Stimulated activated naive CD8-positive, alpha-beta T cell treated with anti-CD3 and anti-CD28 coated beads, Interleukin-15, Interleukin-2, amounts not matched to agents 100 U/mL and 50 U/mL, for 24 hours (primary cell): ENCODE results near the gene PHKA2.

Experiments used
- ATAC-seq: fragments of 150-1000 bp; cut with Tn5 transposase; one replicate; pipeline ENCODE4 v1.10.0; 2021
- DNase-seq: peaks from one replicate; pipeline ENCODE4 v3.0.0; 2021

The PHKA2 gene

DNA sequence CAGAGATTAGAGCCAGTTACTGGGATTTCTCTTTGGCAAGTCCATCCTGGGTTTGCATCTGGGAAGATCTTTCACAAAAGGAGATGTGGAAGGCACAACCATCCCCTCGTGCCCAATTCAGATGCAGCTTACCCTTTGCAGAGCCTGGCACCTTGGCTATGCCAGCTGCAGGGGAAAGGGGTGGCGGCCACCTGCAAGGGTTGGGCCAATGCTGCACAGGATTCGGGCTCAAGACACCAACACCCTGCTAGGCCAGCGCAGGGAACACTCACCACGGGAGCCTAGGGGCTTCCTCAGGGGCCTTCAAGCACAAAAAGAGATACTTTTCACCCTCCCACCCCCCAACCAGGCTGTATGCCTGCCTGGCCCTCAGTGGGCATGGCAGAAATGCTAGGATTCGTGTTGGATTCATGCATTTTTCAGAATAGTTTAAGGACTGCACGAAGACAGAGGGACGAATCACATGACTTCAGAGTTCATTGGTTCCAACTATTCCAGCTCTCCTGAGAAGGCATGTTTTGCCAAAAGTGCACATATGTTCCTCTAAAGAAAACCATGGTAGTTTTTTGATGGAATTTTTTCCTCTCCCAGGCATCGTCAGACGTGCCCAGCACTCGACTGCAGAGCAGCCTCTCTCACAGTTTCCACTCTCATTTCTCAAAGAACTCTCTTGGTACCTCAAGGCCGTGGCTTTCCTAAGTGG lies 94.4 kb downstream of the PHKA2 start:
- no peak for DNase-seq

DNA sequence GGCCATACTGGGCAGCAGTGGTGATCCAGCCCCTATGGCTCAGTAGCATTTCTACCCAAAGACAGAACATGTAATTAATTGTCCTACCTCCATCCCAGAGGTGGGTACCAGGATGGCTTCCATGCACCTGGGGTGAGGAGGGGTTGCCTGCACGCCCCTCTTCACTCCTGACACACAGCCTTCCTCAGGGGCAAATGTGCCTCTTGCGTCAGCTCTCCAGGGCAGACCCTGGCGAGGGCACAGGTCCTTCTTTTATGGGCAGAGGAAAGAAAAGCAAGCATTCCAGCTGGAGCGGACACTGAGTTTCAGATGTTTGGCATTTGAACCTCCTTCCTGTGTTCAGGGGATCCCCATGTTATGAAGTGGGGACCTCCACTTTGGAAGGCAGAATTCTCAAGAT lies 95.6 kb downstream of the PHKA2 start:
- DNase-seq (no peak), ATAC-seq (no peak)

More for the DNA sequence above, 94.4 kb downstream of the PHKA2 start:
- no peak for ATAC-seq

DNA sequence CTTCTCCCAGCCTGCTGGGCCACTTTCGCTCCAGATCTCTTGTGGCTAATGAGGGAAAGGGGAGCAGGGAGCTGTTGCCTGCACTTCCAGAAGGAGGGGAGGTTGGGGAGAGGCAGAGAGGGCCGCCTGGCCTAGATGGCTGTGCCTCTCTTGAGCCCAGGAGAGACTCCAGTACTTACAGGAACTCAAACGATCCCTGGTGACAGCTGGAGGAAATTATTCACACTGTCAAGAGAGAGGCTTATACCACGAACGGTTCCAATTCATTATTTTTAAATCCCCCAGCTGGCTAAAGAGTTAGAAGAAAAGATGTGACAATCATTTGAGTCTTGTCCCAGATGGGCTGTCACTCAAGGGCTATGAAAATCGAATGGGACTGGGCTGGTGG lies 96.1 kb downstream of the PHKA2 start:
- DNase-seq (no peak), ATAC-seq (no peak)

DNA sequence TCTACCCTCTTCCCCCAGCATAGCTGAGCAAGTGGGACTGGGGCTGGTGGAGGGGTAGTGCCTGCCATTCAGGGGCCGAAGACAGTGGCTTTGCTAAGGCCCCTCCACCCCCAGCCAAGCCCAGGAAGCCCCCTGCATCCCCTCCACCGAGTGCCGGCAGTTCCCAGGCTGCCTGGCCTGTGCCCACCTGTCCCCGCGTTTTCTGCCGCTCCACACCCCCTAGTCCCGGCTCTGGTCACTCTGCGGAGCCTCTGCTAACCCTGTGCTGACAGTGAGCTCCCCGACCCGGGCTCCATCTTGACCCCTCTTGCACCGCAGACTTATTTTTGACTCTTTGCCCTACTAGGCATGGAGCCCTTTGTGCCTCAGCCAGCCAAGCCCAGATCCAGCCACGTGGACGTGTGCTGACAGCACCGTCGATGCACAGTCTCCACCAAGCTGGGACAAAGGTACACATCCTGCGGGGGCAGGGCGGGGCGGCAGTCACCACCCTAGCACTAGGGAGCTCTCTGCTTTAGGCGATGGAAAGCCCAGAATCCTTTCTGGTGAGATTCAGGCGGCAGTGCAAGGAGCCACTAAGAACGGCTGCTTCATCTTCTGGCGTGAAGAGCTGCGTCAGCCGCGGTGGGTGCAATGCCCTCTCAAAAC lies 96.6 kb downstream of the PHKA2 start:
- ATAC-seq (no peak), DNase-seq (no peak)

DNA sequence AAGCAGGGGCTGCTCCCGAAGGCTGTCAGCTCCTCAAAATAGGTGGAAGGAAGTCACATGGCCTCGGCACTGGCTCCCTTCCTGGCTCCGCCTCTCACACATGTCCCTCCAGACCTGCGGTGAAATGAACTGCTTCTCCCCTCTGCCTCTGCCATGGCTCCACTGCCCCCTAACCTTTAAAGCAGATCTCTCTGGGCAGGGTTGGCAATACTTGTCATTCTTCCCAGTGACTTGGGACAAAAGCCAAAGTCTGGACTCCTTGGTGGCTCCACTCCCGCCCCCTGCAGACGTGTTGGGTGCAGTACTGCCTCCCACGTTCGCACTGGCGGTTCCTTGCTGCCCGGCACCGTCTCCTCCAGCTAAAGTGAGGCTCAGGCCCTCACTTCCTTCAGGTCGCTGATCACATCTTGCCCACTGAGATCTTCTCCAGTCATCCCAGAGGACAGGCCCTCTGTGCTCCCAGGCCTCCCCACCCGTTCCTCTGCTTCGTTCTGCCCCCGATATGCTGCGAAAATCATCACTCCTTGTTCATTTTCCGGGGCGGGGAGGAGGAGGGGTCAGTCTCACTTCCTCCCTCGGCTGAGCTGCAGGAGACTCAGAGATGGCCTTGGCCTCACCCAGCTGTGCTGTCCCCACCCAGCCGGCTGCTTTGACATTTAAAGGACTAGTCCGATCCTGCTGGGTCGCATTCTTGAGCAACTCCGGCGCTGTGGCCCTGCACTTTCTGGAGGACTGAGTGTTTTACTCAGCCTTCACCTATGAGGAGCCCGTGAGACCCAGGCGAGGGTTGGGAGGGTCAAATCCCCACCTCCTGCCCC lies 97.4 kb downstream of the PHKA2 start:
- DNase-seq, result peak; percentile 58
- ATAC-seq, result peak; percentile 70

DNA sequence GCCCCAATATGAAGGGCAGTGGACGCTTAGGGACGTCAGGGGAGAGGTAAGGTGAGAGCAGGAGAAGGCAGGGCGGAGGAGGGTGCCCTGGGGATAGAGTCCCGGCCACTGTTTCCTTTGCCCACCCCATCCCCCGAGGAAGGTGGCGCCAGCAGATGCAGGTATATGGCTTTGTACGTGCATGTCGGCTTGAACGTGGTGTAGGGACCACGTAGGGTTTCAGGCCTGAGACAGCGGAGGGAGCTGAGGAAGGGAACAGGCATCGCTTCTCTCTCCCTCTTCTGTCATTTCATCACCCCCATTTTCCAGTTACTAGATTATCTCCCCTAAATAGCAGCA lies 97.9 kb downstream of the PHKA2 start:
- peak; percentile 21 for DNase-seq
- no peak for ATAC-seq

DNA sequence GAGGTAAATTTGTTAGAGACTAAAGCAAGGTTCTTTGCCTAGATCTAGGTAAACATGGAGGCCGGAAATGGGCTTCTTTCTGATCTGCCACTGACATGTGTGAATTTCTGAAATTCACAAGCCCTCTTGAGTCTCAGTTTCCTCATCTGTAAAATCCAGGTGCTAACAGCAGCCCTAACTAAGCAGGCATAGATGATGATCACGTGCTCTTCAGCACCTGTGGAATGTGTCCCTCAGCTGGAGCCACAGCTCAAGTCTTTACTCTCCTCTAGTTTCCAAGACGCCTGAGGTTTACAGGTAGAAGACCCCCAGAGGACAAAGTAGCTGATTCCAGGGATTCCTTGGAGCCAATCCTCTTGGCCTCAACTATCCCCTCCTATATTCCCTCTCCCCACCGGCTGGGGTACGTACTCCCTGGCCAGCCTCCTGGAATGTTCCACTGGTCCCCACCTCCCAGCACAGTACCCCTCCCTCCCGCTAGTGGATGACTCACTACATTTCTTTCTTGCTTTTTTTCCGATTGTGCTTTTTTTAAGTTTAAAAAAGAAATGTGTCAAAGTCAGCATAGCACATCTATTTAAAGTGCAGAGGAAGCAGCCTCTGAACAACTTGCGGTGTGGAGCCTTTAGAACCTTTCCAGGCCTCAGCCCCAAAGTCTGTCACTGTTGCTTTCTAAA lies 98.4 kb downstream of the PHKA2 start:
- ATAC-seq, result peak; percentile 38
- DNase-seq, result peak; percentile 7

DNA sequence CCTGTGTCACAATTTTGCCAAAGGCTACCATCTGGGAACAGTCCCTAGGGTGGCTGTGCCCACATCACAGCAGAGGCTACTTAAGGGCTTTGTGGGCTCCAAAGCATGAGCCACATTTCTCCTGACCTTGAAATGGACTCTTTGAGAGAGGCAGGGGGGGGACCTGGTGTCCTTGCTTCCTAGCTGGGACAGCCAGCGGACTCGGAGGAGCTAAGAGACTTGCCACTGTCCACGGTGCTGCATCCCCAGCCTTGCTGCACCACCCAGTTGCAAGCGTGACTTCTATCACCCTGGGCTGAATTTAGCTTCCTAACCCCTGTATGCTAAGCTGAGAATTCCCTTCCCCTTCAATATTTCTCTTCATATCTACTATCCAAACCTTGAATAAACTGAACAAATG lies 99.0 kb downstream of the PHKA2 start:
- ATAC-seq (no peak), DNase-seq (no peak)

DNA sequence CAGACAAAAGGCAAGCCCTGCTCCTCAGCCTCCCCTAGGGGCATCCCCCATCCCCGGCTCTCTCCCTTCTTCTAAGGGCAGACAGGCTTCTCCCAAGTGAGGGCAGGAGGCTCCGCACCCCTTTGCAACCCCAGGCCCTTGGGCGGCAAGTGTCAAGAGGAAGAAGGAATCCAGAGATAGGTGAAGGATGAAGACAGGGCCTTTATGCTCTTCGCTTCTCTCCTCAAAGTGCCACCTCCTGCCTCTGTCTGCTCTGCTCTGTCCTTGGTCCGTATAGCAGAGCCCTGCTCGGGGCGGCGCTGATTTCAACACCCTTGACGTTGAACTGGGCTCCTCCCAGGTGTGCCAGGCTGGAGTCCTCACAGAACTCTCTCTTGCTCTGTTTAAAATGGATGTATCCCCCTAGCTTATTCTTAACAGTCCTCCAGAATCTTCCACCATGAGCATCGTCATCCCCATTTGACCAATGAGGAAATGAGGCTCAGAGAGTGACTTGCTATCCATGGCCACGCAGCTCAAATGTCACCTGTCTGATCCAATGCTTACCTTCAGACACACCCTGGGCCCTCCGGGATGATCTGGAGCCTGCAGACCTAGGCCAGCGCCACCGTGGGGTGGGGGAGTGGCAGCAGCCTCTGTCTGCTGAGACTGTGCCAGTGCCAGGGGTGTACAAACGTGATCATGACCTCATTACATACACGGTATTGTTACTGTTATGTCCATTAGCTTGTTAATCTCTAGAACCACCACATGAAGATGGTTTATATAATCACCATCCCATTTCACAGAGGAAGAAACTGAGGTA lies 99.8 kb downstream of the PHKA2 start:
- no peak for ATAC-seq
- no peak for DNase-seq

DNA sequence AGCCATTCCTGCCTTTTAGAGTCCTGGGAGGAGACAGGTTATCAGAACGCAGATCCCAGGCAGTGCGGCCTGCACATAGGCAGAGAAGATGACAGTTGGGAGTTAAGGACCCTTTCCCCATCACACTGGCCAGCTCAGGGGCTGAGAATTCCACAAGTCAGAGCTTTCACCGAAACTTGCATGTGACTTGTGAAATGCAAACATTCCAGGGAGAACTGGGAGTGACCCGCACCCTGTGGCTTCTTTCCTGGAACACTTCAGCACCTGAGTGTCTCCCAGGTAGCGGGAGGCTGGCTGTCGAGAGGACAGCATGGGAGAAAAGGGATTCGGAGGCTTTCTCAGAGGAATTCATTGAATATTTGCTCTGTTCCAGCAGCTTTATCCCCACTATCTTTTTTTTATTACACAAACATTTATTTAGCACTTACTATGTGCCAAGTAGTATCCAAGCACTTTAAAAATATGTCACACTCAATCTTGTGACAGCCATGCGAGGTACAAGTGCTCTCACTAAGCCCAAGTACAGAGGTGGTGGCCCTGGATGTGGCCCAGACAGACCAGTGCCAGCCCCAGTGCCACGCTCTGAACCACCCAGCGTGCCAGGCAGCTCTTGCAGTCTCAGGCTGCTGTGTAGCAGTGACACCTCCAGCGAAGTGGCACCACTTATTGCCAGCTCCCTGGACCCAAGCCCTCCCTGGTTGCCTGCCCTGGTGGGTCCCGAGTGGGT lies 100.5 kb downstream of the PHKA2 start:
- no peak for ATAC-seq

DNA sequence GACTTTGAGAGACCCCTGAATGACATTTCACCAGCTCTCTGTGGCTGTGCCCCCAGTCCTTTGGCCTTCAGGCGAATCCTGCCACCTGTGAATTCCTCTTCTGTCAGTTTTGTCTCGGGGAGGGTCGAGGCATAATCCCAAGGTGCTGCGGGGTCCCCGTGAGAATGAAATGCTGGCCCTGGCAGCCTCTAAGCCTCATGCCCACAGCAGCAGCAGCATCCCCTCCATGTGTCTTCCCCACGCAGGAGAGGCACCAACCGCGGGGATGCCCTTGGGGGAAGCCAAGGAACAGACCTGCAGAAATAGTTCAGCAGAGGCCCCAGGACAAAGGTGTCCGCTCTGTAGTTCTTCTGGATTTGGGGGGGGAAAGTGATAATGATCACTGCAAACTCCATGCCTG lies 104.8 kb downstream of the PHKA2 start:
- ATAC-seq, result no peak
- DNase-seq, result no peak

More for the DNA sequence above, 100.5 kb downstream of the PHKA2 start:
- no peak for DNase-seq

DNA sequence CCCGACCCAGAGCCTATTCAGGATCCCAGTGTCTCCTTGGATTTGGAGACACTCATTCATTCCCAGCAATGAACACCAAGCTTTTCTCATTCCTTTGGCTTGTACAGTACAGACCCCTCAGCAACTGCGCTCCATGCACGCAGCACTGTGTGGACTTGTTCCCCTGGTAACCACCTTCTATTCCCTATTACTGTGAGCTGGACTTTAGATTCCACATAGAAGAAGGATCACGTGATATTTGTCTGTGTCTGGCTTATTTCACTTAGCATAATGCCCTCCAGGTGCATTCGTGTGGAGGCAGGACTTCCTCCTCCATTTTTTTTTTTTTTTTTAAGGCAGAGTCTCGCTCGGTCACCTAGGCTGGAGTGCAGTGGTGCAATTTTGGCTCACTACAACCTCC lies 106.4 kb downstream of the PHKA2 start:
- ATAC-seq, result no peak
- no peak for DNase-seq

DNA sequence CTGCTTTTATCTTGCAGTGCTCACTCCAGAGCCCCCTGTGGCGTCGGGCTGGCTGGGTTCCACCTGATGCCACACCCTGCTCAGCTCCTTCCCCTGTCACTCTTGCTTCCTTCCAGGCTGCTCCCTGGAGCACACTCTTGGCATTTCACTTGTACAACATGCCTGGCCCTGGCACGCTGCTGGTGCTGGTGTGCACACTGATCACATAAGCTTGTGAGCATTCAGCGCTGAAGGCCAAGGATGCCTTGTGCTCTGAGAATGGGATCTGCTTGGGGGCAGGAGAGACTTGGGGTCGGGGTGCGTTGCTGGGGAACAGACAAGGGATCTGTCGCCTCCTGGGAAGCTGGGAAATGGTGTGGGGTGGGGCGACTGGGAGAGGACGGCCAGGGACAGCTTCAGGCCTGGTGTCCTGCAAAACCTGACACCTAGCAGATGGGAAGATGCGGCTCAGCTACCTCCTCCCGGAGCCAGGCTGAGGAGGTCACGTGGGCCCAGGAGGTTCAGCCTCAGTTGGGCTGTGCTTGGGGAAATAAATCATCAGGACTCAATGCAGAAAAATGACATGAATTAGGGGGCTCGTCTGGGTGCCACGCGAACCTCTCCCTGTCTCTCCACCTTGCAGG lies 108.5 kb downstream of the PHKA2 start:
- ATAC-seq, result no peak
- no peak for DNase-seq

DNA sequence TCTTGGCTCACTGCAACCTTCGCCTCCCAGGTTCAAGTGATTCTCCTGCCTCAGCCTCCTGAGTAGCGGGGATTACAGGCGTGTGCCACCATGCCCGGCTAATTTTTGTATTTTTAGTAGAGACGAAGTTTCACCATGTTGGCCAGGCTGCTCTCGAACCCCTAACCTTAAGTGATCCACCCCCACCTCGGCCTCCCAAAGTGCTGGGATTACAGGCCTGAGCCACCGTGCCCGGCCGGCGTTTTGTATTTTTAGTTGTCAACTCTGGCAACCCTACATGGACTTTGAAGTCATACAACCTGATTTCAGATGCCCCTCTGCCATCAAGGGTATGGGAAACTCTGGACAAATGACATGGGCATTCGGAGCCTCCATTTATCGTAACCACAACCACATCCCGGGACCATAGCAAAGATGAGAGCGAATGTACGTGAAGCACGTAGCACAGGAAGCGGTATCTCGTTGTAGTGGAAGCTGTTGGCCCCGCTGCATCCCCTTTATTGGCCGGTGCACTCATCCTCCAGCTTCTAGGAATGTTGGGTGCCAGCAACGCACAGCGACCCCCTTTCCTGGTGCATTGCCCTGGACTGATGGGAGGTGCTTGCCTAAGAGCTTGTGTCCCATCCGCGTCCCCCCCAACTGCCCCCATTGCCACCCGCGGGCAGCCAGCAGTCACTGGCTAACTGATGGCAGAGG lies 109.2 kb downstream of the PHKA2 start:
- DNase-seq, result no peak
- ATAC-seq, result no peak

DNA sequence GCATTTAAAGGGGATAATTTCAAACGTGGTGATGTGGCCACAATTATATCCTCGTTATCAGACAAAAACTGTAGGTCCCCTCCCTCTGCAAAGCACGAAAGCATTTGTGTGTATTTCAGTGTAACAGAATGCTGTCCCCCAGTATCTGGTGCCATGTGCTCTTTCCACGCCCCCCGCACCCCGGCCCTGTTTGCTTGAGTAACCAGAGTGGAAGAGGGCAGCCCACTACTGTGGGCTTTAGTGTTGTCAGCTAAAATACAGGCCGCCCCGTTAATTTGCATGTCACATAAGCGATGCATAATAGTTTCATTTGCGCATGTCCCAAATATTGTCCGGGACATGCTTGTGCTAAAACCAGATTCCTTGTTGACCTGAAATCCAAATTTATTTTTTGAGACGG lies 110.1 kb downstream of the PHKA2 start:
- DNase-seq, result no peak
- no peak for ATAC-seq

DNA sequence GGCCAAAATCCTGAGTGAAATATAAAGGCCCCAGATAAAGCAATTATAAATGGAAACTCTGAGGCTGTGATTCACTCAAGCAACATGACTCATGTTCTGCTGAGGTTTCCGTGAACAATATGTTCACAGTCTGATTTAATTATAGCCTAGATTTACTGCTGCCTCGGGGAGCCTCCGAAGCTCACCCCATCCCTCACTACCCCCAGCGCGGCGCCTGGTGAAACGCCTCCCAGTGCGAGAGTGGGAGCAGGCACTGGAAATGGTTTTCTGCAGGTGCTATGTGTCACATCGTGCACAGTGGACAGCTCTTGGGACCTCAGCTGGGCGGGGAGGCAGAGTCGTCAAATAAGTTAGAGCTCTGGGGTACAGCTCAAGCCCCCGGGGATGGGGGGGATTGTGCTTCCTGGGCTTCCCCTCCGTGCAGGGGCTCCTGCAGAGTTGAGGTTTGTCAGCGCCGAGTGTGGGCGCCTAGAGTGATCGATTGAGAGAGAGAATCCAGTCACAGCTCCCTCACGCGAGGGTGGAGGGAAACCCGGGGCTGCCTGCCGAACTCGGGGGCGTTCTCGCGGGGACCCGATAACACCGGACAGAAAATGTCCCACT lies 110.6 kb downstream of the PHKA2 start:
- DNase-seq (peak; percentile 22), ATAC-seq (peak; percentile 96)

DNA sequence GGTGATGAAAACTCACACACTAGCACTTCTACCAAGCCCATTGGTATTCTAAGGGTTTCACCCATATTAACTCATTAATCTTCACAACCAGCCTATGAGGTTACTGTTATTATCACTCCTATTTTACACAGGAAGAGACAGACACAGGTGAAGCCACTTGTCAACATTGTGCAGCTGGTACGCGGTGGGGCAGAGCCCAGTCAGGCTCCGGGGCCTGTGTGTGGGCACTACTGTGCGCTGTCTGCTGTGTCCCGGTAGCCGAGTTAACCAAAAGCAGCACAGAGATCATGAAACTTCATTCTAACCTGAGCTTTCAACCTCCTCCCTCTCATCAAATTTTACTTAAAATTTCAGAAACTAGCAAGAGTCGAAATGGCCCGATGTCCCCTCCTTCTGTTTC lies 111.3 kb downstream of the PHKA2 start:
- no peak for ATAC-seq
- no peak for DNase-seq

DNA sequence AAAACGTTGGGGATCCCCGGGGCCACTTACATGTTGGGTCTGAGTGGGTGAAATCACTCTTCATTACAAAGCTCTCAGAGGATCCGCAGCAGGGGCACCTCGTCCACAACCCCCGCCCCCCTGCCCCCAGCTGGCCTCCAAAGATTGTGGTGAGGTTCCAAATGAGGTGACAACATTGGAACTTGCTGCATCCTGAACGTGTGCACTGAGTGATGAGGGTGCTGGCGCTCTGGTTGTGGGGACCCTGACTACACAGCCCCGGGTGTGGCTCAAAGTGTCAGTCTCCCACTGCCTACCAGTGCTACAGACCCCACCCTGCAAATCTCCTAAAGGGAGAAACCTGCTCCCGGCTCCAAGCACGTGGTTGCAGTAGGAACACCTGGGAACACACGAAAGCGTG lies 111.9 kb downstream of the PHKA2 start:
- no peak for ATAC-seq
- no peak for DNase-seq

DNA sequence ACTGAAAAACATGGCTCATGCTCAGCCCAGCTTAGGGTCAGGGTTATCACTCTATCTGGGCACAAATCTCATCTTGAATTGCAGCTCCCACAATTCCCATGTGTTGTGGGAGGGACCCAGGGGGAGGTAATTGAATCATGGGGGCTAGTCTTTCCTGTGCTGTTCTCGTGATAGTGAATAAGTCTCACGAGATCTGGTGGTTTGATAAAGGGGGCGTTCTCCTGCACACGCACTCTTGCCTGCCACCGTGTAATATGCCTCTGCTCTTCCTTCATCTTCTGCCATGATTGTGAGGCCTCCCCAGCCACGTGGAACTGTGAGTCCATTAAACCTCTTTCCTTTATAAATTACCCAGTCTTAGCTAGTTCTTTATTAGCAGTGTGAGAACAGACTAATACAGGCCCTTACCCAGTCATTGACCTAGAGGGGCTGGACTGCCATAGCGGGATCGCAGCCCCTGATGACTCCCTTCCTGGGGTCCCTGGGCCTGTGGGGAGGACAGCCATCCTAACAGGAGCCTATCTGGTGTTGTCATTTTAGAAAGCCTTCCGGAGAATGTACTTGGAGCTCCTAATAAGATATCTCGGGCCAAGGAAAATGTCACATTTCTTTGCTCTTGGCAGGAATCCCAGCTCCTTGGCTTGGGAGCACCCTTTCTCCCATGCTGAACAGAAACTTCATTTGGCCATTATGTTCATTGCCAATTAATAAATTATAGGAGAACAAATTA lies 112.6 kb downstream of the PHKA2 start:
- DNase-seq (no peak), ATAC-seq (no peak)
